Epithelial cell of esophagus (primary cell): ENCODE measurements around the gene MOCS1.

Source experiments
- DNase-seq: peaks from one replicate; pipeline ENCODE4 v3.0.0; 2010; ENCODE audit warnings: low read depth
- H3K4me3 ChIP-seq: 2 replicates; pipeline ENCODE4 v1.5.1; 2011; ENCODE audit warnings: mild to moderate bottlenecking, low read length, control low read depth
- TF ChIP-seq, protein P1 (sequence below): IDR thresholded peaks from 2 replicates; pipeline ENCODE4 v1.5.1; 2011; ENCODE audit warnings: low read depth, mild to moderate bottlenecking, low read length, control low read depth, inconsistent platforms; ENCODE audit not compliant: insufficient read depth; ENCODE audit errors: missing control alignments

MOCS1 gene

DNA sequence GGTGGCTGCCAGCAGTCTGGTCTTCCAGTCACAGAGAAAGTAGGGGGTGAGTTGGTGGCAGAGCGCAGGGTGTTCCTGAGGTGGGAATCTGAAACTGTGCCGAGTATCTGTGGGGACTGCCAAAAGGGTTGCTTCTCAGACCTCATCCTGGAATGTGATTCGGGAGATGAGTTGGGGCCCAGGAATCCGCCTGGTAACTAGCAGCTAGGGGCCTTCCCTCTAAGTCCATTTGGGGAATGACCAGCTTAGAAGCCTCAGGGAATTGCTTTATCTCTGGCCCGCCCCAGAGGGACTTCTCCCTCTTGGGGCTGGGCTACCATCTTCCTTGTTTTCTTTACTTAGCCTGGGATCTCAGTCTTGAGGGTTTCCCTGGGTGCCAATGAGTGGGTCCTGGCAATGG lies 49.6 kb downstream of the MOCS1 start:
- no peak overlapping the region for H3K4me3 ChIP-seq
- DNase-seq: no peak
- TF ChIP-seq, protein P1, sequence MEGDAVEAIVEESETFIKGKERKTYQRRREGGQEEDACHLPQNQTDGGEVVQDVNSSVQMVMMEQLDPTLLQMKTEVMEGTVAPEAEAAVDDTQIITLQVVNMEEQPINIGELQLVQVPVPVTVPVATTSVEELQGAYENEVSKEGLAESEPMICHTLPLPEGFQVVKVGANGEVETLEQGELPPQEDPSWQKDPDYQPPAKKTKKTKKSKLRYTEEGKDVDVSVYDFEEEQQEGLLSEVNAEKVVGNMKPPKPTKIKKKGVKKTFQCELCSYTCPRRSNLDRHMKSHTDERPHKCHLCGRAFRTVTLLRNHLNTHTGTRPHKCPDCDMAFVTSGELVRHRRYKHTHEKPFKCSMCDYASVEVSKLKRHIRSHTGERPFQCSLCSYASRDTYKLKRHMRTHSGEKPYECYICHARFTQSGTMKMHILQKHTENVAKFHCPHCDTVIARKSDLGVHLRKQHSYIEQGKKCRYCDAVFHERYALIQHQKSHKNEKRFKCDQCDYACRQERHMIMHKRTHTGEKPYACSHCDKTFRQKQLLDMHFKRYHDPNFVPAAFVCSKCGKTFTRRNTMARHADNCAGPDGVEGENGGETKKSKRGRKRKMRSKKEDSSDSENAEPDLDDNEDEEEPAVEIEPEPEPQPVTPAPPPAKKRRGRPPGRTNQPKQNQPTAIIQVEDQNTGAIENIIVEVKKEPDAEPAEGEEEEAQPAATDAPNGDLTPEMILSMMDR: no peak

DNA sequence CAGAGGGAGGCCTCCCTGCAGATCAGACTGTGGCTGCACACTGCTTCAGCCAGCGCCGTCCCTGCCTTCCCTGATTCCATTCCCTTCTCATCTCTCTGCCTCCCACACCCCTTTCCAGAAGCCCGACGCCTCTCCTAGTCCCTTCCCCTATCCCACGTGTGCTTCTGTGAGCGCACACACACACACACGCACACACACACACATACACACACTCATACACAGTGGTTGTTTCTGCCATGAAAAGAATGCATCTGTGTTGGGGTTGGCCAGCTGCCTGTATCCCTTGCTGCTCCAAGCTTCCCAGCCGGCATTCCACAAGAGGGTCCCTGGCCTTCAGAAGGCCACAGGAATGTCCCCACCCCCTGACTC lies 51.7 kb downstream of the MOCS1 start:
- no peak overlapping the region for H3K4me3 ChIP-seq
- TF ChIP-seq, protein P1: no peak
- no peak for DNase-seq

DNA sequence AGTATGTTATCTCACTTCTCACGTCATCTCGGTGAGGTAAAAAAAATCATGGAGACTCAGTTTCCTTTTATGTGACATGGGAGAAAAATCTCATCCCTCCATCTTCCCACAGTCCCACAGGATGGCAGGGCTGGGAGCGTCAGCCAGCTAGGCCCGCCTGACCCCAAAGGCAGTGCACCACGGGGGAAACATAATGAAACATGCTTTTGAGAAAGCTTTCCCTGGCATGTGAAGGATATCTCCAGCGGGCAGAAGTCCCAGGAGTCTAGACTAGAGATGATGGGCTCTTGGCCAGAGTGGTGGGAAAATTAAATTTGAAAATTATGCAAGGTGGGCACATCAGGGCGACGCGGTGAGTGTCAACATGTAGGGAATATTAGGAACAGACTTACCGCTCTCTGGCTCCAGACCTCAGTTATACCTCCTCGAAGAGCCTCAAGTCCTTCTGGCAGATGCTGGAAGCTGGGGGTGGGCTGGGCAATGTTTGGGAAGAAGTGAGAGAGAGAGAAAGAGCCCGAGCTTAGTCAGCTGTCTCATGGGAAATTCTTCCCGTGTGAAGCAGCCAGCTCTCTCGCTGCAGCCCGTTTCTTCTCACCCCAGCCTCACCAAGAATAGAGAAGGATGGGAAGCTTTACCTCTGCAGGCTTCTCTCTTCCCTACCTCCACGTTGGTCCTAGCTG lies 52.3 kb downstream of the MOCS1 start:
- H3K4me3 ChIP-seq: no peak overlapping the region
- DNase-seq: no peak
- TF ChIP-seq, protein P1: no peak

DNA sequence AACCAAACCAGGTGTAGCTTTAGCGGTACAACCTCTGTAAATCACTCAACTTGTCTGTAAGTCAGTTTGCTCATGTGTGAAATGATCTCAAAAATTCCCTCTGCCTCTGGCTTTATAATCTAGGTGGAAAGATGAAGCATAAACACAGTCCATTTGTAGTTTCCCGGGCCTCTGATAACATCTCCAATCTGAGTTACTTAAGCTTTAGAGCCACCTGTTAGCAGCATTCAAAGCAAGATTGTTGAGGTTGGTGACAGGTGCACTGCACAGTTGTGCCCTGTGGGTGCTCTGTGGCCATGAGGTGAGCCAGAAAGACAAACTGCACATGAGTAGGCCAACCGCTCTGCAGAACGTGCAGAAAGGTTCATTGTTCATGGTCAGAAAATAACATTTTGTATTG lies 53.7 kb downstream of the MOCS1 start:
- H3K4me3 ChIP-seq: no peak overlapping the region
- TF ChIP-seq, protein P1: no peak
- DNase-seq: no peak

DNA sequence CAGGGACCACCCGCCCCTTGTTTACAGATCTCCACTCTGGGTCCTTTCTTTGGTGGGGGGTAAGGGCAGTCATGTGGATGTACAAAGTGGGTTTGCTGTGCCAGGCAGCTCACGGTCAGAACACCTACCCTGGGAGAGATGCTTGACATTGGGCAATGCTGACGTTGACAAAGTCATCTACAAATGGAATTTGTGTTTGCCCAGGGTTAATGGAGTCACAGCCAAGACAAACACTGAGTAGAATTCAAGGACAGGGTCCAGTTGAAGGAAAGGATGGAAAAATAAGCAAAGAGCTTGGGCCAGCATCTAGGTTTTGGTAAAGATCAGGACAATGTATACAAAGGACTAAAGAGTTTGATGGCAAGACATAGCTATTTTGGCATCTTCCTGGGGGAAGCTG lies 54.7 kb downstream of the MOCS1 start:
- no peak for DNase-seq
- TF ChIP-seq, protein P1: no peak
- H3K4me3 ChIP-seq: no peak overlapping the region

DNA sequence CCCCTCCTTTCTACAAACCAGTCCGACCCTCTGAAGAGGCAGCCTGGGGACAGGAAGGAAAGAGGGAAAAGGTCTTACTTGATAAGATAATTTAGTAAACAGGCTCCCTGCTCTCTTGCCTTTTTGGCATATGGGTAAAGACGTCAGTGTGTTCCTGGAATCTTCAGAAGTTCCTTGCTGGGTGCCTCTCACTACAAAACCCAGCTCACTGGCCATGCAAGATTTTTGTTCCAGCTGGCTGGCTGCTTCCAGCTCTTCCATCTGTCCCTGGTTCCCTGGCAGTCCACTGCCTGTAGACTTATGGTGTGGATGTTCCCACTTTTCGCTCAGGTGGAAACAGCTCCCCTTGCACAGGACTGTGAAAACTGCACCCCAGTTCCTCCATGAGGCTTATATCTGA lies 57.4 kb downstream of the MOCS1 start:
- H3K4me3 ChIP-seq: no peak overlapping the region
- DNase-seq: no peak
- TF ChIP-seq, protein P1: no peak

DNA sequence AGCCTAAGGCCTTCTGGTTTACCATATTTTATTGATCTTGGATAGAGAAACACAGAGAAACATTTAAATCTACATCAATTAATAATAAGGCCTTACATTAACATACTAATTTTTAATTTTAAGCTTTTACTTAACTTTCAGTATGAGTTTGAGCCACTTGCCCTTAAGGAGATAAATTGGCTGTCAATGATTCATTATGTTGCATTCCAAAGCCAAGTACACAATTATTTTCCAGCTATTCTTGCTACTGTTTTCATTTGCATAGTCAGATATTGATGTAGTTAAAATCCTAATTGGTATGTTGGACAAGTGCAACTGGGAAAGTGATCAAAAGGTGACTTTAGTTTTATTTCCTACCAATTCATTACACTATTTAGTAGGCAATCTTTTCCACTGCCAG lies 58.2 kb downstream of the MOCS1 start:
- TF ChIP-seq, protein P1: no peak
- DNase-seq: no peak

More for the DNA sequence above, 58.2 kb downstream of the MOCS1 start:
- no peak overlapping the region for H3K4me3 ChIP-seq
